HG03521 (cell line): ENCODE measurements around the gene RREB1.
"Not testable (repeated sequence)": the region's sequence is repeated elsewhere in the genome, so short reads cannot be mapped to it uniquely, and the experiment has no call there.

Experiments
- ATAC-seq: cut with Tn5 transposase; IDR thresholded peaks from one replicate; pipeline ENCODE4 v1.9.1; 2021; ENCODE audit warnings: mild to moderate bottlenecking, moderate library complexity; ENCODE audit not compliant: unreplicated experiment

The RREB1 gene

GRCh38 chr6:7257521-7258230 is 149.9 kb downstream of the RREB1 start:
- no peak for ATAC-seq

GRCh38 chr6:7258231-7258763 is 150.5 kb downstream of the RREB1 start:
- no peak for ATAC-seq

GRCh38 chr6:7260291-7261031 is 152.7 kb downstream of the RREB1 start:
- no peak for ATAC-seq

- ATAC-seq, result peak; percentile 49
Observed at GRCh38 chr6:7261032-7261841, 153.5 kb downstream of the RREB1 start.

- no peak for ATAC-seq
Observed at GRCh38 chr6:7261852-7262461, 154.2 kb downstream of the RREB1 start.

GRCh38 chr6:7262746-7263518 is 155.2 kb downstream of the RREB1 start:
- ATAC-seq, result no peak

- ATAC-seq, result not testable (repeated sequence)
Observed at GRCh38 chr6:7263519-7263805, 155.7 kb downstream of the RREB1 start.

- ATAC-seq, result no peak
Observed at GRCh38 chr6:7264041-7264440, 156.3 kb downstream of the RREB1 start.

GRCh38 chr6:7264686-7265384 is 157.1 kb downstream of the RREB1 start:
- ATAC-seq, result no peak

- ATAC-seq, result not testable (repeated sequence)
Observed at GRCh38 chr6:7265385-7265726, 157.6 kb downstream of the RREB1 start.

GRCh38 chr6:7267071-7267465 is 159.3 kb downstream of the RREB1 start:
- ATAC-seq, result no peak

GRCh38 chr6:7267466-7268091 is 159.8 kb downstream of the RREB1 start:
- ATAC-seq, result no peak

- no peak for ATAC-seq
Observed at GRCh38 chr6:7268362-7268761, 160.6 kb downstream of the RREB1 start.

GRCh38 chr6:7268816-7269555 is 161.2 kb downstream of the RREB1 start:
- no peak for ATAC-seq

GRCh38 chr6:7269816-7270215 is 162.1 kb downstream of the RREB1 start:
- ATAC-seq, result no peak

- no peak for ATAC-seq
Observed at GRCh38 chr6:7270320-7271204, 162.8 kb downstream of the RREB1 start.

GRCh38 chr6:7271205-7271534 is 163.4 kb downstream of the RREB1 start:
- no peak for ATAC-seq

GRCh38 chr6:7273709-7274108 is 165.9 kb downstream of the RREB1 start:
- no peak for ATAC-seq
